HG03439 (cell line): ENCODE measurements around the gene ASIC4.

Source experiments
- ATAC-seq: cut with Tn5 transposase; IDR thresholded peaks from one replicate; pipeline ENCODE4 v1.9.1; 2021; ENCODE audit warnings: mild to moderate bottlenecking, moderate library complexity; ENCODE audit not compliant: unreplicated experiment

ASIC4 gene

DNA sequence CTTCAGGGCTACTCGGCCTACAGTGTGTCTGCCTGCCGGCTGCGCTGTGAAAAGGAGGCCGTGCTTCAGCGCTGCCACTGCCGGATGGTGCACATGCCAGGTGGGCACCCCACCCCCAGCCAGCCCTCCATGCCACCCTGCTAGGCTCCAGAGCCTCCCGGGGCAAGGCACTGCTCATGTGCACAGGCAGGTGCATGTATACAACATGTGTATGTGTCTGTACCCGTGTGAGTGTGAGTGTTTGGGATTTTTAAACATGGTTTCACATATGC is 18.0 kb downstream of the ASIC4 start:
- no peak for ATAC-seq

DNA sequence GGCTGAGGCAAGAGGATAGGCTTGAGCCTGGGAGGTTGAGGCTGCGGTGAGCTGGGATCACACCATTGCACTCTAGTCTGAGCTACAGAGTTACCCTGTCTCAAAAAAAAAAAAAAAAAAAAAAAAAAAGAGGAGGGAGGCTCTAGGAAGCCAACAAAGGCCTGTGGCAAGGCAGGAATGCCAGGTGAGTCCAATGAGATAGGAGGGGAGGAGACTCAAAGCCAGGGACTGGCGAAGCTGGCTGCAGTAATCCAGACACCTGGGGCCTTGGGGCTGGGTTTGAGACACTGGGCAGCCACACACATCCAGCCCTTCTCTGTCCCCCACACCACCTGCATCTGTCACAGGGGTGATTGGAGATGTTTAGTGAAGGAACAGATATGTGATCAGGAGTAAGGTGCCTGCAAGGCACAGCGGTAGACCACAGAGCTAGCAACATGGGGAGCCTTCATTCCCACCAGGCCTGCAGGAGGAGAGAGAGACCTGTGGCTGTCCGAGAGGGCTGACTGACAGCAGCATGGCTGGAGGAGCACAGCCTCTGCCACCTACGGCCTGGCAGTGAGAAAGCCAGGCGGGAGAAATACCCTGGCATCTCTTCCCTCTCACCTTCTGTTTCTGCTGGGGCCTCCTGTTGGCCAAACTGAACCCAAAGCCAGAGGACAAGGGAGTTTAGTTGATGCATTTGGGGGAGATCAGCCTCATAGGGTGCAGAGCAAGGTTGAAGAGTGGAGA is 19.8 kb downstream of the ASIC4 start:
- no peak for ATAC-seq

DNA sequence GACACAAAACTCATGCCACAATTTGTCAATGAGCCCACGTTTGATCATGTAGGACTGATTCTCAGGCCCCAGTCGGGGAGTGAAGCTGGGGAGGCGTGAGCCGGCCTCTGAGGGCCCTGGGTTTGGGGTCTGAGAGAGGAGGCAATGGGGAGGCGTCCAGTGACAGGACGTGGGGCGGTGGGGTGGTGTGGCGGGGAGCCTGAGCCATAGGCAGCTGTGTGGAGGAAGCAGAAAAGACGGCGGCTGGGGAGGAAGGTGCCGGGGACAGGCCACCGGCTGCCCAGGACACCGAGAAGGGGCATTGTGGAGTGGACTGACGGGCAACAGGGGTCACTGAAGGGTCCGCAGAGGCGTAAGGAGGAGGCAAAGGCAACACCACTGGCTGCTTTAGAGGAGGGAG is 22.1 kb downstream of the ASIC4 start:
- ATAC-seq = no peak

GRCh38 chr2:219536967-219537366 is 22.7 kb downstream of the ASIC4 start:
- no peak for ATAC-seq

DNA sequence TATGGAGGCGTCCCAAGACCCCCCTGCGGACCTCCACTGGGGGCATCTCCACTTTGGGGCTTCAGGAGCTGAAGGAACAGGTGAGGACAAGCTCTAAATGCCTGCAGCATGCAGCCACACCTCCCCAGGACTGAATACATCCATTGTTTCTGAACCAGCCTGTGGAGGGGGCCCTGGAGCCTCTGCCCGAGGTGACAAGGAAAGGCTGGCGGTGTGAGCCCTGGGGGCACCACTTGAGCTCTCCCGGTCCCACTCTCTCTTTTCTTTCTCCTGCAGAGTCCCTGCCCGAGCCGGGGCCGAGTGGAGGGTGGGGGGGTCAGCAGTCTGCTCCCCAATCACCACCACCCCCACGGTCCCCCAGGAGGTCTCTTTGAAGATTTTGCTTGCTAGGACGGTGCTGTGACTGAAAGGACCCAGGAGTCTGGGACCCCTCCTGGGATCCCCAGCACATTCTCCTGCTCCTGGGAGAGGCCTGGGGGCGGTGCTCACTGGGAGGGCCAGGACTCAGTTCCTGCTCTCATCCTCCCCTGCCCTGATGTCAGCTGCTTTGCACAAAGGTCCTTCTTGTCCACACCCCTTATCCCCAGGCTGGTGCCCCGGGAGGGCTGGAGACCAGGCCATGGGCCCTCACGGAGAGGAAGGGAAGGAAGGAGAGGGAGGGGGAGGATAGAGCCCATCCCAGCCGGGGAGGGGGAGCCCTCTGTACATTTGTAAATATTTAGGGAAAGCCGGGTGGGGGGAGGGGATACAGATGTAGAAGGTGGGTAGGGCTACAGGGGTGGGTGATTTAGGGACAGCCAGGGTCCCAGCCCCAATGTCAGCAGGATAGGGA is 23.6 kb downstream of the ASIC4 start:
- ATAC-seq = no peak

DNA sequence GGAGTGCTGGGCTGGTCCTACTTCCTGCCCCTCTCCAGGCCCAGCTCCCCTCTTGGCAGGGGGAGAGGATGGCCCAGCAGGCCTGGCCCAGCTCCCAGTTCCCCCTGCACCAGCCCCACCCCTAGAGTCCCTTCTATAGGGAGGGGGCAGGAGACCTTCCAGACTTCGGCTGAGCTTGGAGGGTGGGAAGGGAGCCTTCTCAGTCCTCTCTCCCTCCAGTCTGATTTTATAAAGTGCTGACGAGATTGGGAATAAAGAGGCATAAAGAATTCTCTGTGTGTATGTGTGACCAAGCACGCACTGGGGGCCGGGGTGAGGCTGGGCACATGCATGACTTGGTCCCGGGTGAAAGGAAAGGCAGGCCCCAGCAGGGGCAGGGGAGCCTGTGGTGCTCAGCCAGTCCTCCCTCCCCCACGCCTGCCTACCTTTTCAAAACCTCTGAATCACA is 24.2 kb downstream of the ASIC4 start:
- no peak for ATAC-seq

DNA sequence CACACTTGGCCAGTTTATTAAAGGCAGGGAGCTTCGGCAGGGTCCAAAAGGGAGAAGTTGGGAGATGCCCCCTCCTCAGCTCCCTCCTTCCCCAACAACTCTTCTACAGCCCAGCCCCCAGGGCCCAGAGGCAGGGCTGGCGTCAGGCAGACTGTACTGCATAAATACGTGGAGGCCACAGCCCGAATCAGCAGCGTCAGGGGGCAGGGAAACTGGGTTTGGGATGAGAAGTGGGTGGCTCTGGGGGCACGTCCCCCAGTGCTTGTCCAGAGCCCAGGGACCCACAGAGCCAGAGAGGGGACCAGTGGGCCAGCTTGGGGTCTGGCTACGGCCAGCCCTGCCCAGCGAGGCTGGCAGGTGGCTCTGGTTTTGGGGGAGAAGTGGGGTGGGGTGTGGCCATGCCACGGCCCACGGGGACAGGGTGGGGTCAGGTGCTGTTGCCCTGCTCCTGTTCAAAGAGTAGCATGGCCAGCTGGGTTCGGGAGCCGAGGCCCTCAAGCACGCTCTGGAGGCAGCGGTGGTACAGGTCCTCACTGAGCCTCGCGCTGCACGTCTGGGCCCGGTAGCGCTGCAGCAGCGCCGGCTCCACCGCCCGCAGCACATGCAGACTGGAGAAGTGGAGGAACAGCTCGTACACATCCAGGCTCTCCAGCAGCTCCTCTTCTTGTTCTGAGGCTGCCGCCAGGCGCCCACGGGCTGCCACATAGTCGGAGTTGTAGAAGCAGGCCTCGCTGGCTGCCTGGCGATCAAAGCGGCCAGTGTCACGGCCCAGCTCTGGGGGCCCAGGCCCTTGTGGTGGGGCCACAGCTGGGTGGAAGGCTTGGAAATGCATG is 24.9 kb downstream of the ASIC4 start:
- no peak for ATAC-seq

DNA sequence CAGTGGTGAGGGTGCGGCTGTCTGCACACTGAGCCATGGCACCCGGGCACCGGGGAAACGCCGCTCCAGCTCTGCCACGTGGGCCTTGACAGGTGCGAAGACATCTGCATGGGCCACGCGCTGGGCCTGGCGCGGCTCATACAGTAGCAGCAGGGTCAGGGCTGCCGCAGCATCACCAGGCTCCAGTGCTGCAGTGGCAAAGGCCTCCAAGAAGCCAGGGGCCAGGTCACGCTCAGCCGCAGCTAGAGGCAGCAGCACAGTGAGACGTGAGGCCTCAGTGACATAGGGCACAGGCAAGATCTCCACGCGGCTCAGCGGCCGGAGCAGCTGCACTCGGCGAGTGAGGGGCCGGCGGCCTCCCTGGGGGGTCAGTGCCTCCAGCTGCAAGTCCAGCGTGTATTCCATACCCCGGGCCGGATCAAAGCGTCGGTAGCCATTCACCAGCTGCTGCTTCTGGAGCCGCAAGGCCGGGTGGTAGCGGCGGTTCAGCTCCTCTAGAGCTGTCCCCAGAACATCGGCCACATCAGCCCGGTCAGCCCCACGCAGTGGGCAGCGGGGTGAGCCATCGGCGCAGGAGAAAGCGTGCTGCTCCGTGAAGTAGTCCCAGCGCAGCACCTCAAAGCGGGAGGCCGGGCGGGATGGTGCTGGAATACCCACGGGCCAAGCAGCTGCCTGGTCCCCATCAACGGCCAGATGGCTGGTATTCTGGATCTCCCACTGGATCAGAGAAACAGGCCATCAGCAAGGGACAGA is 25.8 kb downstream of the ASIC4 start:
- no peak for ATAC-seq

GRCh38 chr2:219540784-219541504 is 26.7 kb downstream of the ASIC4 start:
- ATAC-seq = no peak

GRCh38 chr2:219541611-219542180 is 27.4 kb downstream of the ASIC4 start:
- peak; percentile 45 for ATAC-seq

DNA sequence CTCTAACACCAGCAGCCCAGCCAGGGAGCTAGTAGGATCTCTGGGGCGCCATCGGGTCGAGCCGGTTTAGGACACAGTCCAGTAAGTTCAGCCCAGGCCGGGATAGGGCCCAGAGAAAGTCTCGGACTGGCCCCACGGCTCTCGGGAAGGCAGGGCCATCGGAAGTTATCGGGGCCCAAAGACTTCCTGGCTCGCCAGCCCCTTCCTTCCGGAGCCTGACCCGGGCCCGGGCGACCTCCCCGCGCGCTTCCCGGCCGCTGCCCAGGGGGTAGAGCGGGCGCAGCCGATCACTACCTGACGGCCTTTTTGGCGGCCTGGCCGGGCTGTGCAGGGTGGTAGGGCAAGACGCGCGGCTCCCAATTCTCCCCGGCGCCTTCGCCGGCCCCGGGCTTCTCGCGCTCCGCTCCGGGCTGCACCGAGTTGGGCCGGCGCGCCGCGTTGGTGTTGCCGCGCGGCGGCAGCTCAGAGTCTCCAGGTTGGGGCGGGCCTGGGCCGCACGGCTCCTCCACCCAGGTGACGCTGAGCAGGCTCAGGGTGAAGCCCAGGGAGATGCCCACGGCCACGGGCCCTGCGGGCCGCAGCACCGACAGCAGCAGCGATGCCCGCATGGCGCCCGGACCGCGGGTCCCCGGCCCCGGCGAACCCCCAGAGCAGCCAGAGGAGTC is 28.8 kb downstream of the ASIC4 start:
- ATAC-seq = peak; percentile 32

GRCh38 chr2:219543596-219544358 is 29.5 kb downstream of the ASIC4 start, which contains the start of the genes CHPF and TMEM198:
TSS of gene CHPF (minus strand) at chr2:219543809. CDS start at chr2:219543538, 271 bp downstream.
TSS of gene TMEM198 (plus strand) at chr2:219544028. CDS start at chr2:219544728, 700 bp downstream.
- peak; percentile 81 for ATAC-seq

DNA sequence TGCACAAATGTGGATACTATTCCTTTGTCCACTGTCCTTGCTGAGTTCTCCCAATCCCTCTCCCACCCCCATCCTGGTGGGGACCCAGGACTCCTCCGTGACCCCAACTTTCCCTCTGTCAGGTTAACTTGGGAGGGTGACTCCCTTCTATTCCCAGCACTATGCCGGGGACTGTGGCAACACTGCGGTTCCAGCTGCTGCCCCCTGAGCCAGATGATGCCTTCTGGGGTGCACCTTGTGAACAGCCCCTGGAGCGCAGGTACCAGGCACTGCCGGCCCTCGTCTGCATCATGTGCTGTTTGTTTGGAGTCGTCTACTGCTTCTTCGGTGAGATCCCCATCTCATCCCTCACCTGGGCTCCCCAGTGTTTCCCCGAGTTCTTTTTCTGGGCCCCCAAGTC is 30.3 kb downstream of the ASIC4 start:
- ATAC-seq = no peak

DNA sequence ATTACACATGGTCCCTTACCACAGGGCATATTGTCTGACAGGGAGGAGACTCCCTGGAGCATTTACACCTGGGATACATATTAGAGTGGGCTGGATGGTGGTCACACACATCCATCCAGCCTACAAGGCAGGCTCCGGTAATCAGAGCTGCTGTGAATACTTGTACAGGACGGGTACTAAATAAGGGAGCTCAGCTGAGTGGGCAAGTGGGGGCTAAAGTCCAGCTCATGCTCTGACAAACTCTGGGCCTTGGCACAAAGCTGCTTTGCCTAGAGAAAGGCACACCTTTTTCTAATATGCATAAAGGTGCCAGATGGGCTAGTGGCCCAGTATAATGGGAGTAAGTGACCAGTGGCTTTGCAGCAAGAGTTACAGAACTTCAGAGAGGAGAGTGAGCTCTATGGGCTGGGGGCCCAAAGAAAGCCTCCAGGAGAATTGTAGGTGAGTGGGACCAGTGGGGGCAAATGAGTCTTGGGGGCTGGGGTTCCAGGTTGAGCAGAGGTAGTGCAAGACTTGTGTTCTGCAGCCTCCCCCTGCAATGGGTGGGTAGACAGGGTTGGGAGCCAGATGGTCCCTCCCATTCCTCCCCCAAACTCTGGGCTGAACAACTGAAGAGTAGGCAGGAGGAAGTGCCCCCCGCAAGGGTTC is 31.1 kb downstream of the ASIC4 start:
- no peak for ATAC-seq

DNA sequence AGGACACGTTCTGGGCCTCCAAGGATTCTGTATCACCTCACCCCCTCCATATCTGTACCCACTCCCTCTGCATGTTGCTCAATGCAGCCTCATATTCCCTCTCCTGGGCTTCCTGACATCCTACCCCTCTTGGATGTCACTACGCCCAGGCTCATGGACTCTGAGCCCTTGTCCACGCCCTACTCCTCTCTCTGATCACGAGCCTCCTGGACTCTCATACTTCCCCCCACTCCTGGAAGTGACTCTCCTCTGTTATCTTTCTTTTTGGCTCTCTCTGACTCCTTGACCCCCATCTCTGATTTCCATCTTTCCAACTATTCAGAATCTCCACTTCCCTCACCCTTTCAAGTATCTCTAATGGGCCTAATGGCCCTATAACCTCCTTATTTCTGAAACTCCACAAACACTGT is 31.7 kb downstream of the ASIC4 start:
- ATAC-seq = no peak

GRCh38 chr2:219547621-219548020 is 33.3 kb downstream of the ASIC4 start:
- no peak for ATAC-seq

DNA sequence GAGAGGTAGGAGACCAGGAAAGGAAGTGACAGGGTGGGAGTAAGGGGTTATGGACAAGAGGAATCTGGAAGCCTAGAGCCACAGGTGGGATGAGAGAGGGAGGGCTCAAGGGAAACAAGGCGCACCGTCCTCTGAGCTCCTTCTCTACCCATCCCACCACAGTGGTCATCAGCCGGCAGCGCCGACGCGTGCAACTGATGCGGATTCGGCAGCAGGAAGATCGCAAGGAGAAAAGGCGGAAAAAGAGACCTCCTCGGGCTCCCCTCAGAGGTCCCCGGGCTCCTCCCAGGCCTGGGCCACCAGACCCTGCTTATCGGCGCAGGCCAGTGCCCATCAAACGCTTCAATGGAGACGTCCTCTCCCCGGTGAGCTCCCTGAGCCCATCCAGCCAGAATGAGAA is 34.7 kb downstream of the ASIC4 start:
- no peak for ATAC-seq

GRCh38 chr2:219549619-219550018 is 35.3 kb downstream of the ASIC4 start:
- no peak for ATAC-seq
